ENCODE measurements around the gene PACSIN3. TPM values are rescaled to one million over a fixed set of nuclear protein-coding genes. Genes with fewer than 3 reads are reported as not detected.
"Not testable (repeated sequence)": the region's sequence is repeated elsewhere in the genome, so short reads cannot be mapped to it uniquely, and the experiment has no call there.

PACSIN3 gene
- total RNA-seq (2014; rRNA removed; shearing (Covaris generic)) = 13.3 and 15.8 TPM in 2 replicates

DNA sequence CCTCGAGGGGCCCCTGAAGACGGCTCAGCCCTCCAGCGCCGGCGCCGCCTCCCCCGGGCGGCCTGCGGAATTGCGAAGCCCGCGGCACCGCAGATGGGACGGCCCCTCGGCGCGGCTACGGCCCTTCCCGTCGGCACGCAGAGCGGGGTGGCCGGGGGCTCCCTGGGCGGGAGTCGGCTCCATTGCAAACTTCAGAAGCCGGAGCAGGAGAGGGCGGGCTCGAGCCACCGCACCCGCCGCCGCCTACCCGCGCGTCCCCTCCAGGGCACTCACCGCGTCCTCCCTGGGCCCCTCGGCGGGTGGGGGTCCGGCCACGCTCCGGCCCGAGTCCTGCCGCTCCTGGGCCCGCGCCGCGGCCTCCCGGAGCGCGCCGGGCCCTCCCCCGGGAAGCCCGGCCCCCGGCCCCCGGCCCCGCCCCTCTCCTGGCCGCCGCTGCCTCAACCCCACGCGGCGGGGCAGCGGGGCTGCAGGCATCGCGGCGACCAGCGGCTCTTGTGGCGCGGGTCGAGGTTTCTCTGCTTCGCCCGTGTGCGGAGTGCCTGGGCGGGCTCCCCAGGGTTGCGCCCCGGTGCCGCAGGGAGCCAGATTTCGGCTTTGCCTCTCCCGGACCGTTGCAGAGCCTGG lies at the start of gene PACSIN3:
PACSIN3 (minus strand) TSS at position 359 of the 624 bp plus-strand sequence. CDS start 3,707 bp downstream, outside the sequence.
- DNase-seq (ENCODE audit: low read depth) = peak; percentile 42

DNA sequence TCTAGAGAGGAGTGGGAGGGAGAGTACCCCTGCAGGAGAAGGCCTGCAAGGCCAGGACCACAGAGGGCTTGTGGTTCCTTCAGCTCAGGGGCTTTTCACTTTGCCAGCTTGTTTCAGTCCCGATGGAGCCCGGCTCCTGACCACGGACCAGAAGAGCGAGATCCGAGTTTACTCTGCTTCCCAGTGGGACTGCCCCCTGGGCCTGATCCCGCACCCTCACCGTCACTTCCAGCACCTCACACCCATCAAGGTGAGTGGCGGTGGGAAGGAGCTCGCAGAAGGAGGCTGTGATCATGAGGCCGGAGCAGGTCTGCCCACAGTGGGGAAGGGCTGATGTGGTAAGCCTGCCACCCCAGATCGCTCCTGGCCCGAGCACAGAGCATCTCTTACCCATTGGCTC lies 48.9 kb upstream of the PACSIN3 start:
- no peak for DNase-seq (ENCODE audit: low read depth)

GRCh38 chr11:47234669-47235100 lies 48.5 kb upstream of the PACSIN3 start:
- peak; percentile 40 for DNase-seq (ENCODE audit: low read depth)

- peak; percentile 84 for DNase-seq (ENCODE audit: low read depth)
These were observed 47.9 kb upstream of the PACSIN3 start for GRCh38 chr11:47233989-47234668.

GRCh38 chr11:47233051-47233450 lies 46.8 kb upstream of the PACSIN3 start:
- DNase-seq (ENCODE audit: low read depth) = no peak

GRCh38 chr11:47229161-47229560 lies 42.9 kb upstream of the PACSIN3 start:
- DNase-seq (ENCODE audit: low read depth) = no peak

DNA sequence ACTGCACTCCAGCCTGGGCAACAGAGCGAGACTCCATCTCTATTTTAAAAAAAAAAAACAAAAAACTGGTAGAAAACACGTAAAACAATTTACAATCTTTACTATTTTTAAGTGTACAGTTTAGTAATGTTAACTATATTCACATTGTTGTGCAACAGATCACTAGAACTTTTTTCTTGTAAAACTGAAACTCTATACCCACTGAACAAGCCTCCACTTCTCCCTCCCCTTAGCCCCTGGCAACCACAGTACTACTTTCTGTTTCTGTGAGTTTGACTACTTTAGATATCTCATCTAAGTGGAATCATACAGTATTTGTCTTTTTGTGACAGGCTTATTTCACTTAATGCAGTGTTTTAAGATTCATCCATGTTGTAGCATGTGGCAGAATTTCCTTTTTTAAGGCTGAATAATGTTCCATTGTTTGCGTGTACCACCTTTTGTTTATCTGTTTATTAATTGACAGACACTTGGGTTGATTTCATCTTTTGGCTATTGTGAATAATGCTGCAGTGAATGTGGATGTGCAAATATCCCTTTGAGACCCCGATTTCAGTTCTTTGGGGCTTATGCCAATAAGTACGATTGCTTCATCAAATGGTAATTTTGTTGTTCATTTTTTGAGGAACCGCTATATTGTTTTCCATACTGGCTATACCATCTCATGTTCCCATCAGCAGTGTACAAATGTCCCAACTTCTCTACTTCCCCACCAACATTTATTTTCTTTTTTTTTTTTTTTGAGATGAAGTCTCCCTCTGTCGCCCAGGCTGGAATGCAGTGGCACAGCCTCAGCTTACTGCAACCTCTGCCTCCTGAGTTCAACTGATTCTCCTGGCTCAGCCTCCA lies 39.5 kb upstream of the PACSIN3 start:
- DNase-seq (ENCODE audit: low read depth) = peak; percentile 24

GRCh38 chr11:47222696-47223095 lies 36.5 kb upstream of the PACSIN3 start:
- no peak for DNase-seq (ENCODE audit: low read depth)

GRCh38 chr11:47220401-47220821 lies 34.2 kb upstream of the PACSIN3 start:
- peak; percentile 89 for DNase-seq (ENCODE audit: low read depth)

- DNase-seq (ENCODE audit: low read depth) = peak; percentile 93
These were observed 30.0 kb upstream of the PACSIN3 start for GRCh38 chr11:47216121-47216798.

- no peak for DNase-seq (ENCODE audit: low read depth)
These were observed 29.2 kb upstream of the PACSIN3 start for GRCh38 chr11:47215366-47215910.

GRCh38 chr11:47213950-47214565 lies 27.8 kb upstream of the PACSIN3 start:
- peak; percentile 95 for DNase-seq (ENCODE audit: low read depth)

DNA sequence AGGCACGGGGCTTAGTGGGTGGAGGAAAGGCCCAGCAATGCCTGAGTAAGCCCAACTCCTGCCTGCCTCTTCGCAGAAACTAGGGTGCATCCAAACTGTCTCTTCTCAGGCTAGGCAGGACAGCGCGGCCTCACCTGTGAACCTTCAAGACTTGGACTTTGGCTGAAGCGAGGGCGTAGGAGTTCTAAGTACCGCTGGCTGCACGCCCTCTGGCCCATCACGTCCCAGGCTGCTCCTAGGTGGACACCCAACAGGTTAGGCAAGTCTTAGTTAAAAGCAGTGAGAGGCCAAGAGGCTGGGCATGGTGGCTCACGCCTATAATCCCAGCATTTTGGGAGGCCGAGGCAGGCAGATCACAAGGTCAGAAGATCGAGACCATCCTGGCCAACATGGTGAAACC lies 26.7 kb upstream of the PACSIN3 start:
- DNase-seq (ENCODE audit: low read depth) = no peak

DNA sequence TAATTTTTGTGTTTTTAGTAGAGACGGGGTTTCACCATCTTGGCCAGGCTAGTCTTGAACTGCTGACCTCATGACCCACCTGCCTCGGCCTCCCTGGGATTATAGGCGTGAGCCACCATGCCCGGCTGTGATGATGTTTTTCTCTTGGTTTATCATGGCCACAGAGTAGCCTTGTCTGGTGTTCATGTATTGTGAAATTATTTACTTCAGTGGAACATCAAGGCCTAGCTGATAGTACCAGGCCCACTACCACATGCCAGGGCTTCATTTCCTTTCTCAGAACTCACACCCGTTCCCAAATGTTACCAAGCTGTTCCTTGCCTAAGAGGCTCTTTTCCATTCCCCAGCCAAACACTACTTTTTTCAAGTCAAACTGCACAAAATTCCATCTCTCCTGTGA lies 22.4 kb upstream of the PACSIN3 start:
- DNase-seq (ENCODE audit: low read depth) = no peak

DNA sequence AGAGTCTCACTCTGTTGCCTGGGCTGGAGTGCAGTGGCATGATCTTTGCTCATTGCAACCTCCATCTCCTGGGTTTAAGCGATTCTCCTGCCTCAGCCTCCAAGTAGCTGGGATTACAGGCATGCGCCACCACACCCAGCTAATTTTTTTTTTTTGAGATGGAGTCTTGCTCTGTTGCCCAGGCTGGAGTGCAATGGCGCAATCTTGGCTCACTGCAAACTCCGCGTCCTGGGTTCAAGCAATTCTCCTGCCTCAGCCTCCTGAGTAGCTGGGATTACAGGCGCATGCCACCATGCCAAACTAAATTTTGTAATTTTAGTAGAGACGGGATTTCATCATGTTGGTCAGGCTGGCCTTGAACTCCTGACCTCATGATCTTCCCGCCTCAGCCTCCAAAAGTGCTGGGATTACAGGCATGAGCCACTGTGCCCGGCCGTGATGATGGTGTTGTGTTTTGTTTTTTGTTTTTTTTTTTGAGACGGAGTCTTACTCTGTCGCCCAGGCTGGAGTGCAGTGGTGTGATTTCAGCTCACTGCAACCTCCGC lies 21.8 kb upstream of the PACSIN3 start:
- not testable (repeated sequence) for DNase-seq (ENCODE audit: low read depth)

DNA sequence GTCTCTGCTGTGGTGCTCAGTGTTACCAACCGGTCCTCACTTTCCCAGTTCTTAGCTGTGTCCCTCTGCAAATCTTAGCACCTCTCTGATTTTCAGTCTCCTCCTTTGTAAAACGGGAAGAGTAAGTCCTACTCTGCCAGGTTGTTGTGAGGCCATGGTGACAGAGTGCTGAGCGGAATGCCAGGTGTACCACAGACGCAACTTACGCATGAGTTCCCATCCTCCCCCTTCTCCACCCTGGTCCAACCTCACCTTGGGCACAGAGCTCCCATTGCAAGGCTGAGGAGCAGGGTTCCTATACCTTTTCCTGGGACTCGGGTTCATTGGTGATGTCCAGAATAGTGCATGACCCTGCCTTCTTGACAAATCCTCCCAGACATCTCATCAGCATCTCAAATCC lies 21.2 kb upstream of the PACSIN3 start:
- no peak for DNase-seq (ENCODE audit: low read depth)

GRCh38 chr11:47206577-47206976 lies 20.3 kb upstream of the PACSIN3 start:
- DNase-seq (ENCODE audit: low read depth) = not testable (repeated sequence)

- DNase-seq (ENCODE audit: low read depth) = peak; percentile 58
These were observed 18.4 kb upstream of the PACSIN3 start for GRCh38 chr11:47204637-47204989.

DNA sequence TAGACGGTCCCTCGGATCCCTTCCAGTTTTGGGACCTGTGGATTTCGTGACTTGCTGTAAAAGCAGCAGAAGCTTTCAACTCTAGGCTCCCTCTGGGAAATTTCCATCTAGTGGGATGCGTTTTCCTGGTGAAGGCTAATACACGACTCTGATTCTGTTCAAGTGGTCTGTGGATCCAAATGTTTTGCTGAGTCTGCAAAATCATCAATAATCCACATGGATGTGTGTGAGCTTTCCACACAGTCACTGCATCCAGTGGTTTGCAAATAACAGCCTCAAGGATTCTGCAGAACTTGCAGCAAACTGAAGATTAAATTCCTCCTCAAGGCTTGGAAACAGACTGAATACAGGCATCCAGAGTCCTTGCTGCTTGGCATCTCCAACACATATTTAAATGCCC lies 16.3 kb upstream of the PACSIN3 start:
- no peak for DNase-seq (ENCODE audit: low read depth)

DNA sequence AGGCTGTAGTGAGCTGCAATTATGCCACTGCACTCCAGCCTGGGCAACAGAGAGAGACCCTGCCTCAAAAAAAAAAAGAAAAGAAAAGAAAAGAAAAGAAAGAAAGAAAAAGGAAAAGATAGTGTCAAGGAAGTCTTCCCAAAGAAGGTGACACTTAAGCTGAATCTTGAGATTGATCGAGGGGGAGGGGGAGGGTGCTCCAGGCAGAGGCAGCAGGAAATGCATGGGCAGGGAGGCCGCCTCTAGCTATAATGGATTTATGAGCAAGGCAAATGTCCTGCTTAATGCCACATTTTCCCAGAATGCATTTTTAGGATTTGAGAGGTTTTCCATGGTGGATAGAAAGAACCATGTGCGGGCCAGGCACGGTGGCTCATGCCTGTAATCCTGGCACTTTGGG lies 14.8 kb upstream of the PACSIN3 start:
- DNase-seq (ENCODE audit: low read depth) = no peak

GRCh38 chr11:47198161-47198560 lies 11.9 kb upstream of the PACSIN3 start:
- not testable (repeated sequence) for DNase-seq (ENCODE audit: low read depth)

Measured in M059J (cell line).